DND-41 (cell line): Measurements from ENCODE around the gene RBM10.
"Not testable (repeated sequence)": the region's sequence is repeated elsewhere in the genome, so short reads cannot be mapped to it uniquely, and the experiment has no call there.

Experiments used
- ATAC-seq: fragments of 200-7000 bp; cut with Tn5 transposase; 3 replicates; pipeline ENCODE4 v1.9.1; 2021; ENCODE audit warnings: low read depth; ENCODE audit not compliant: insufficient read depth
- DNase-seq: peaks from one replicate; pipeline ENCODE4 v3.0.0-alpha.2; 2020
- H2AFZ ChIP-seq: 2 replicates; pipeline ENCODE4 v1.6.0; 2012; ENCODE audit warnings: low read depth, low read length
- H3K27ac ChIP-seq: 2 replicates; pipeline ENCODE4 v1.5.1; 2012; ENCODE audit warnings: low read length, inconsistent platforms
- H3K27me3 ChIP-seq: fragments of 200-600 bp; sonication (generic); 2 replicates; pipeline ENCODE4 v1.6.0; 2012; ENCODE audit warnings: low read length, mild to moderate bottlenecking, inconsistent platforms; ENCODE audit not compliant: insufficient read depth, poor library complexity
- H3K36me3 ChIP-seq: 2 replicates; pipeline ENCODE4 v1.5.1; 2012; ENCODE audit warnings: low read length, inconsistent platforms; ENCODE audit not compliant: insufficient read depth
- H3K4me1 ChIP-seq: 2 replicates; pipeline ENCODE4 v1.5.1; 2012; ENCODE audit warnings: mild to moderate bottlenecking, low read length; ENCODE audit not compliant: insufficient read depth
- H3K4me2 ChIP-seq: 2 replicates; pipeline ENCODE4 v1.6.0; 2012; ENCODE audit warnings: mild to moderate bottlenecking, moderate library complexity, low read length, inconsistent platforms; ENCODE audit not compliant: insufficient read depth
- H3K4me3 ChIP-seq, 2 experiments: fragments of 200-600 bp in 1 of 2; shearing (Covaris generic) in 1 of 2; 2 replicates each; pipeline ENCODE4 v1.5.1; 2012 to 2016; ENCODE audit warnings: inconsistent platforms in 2 of 2, low read length in 2 of 2, mild to moderate bottlenecking in 2 of 2, low read depth in 1 of 2, moderate library complexity in 1 of 2
- H3K79me2 ChIP-seq: 2 replicates; pipeline ENCODE4 v1.6.0; 2012; ENCODE audit warnings: low read length, inconsistent platforms; ENCODE audit not compliant: insufficient read depth
- H3K9ac ChIP-seq: 2 replicates; pipeline ENCODE4 v1.6.0; 2012; ENCODE audit warnings: low read depth, mild to moderate bottlenecking, inconsistent platforms, low read length, moderate library complexity
- H3K9me3 ChIP-seq: 2 replicates; pipeline ENCODE4 v1.5.1; 2012; ENCODE audit warnings: low read length, moderate library complexity, mild to moderate bottlenecking, inconsistent platforms; ENCODE audit not compliant: insufficient read depth, severe bottlenecking
- H4K20me1 ChIP-seq: 2 replicates; pipeline ENCODE4 v1.6.0; 2012; ENCODE audit warnings: low read length; ENCODE audit not compliant: insufficient read depth
- EZH2 ChIP-seq: IDR thresholded peaks from 3 replicates; pipeline ENCODE4 v1.6.1; 2012; ENCODE audit warnings: borderline replicate concordance, low read depth, mild to moderate bottlenecking, moderate library complexity, low read length, inconsistent platforms; ENCODE audit not compliant: severe bottlenecking
- TF ChIP-seq, protein P1 (sequence below): IDR thresholded peaks from 2 replicates; pipeline ENCODE4 v1.5.1; 2012; ENCODE audit warnings: borderline replicate concordance, low read length, moderate library complexity, mild to moderate bottlenecking; ENCODE audit not compliant: poor library complexity, severe bottlenecking; ENCODE audit errors: extremely low read depth

Gene RBM10

GRCh38 chrX:47101206-47101605, 43.8 kb upstream of the RBM10 start:
- no peak overlapping the region for H3K27ac ChIP-seq
- H3K27me3 ChIP-seq, result no peaks in the 10 kb centered on the region
- TF ChIP-seq, protein P1, sequence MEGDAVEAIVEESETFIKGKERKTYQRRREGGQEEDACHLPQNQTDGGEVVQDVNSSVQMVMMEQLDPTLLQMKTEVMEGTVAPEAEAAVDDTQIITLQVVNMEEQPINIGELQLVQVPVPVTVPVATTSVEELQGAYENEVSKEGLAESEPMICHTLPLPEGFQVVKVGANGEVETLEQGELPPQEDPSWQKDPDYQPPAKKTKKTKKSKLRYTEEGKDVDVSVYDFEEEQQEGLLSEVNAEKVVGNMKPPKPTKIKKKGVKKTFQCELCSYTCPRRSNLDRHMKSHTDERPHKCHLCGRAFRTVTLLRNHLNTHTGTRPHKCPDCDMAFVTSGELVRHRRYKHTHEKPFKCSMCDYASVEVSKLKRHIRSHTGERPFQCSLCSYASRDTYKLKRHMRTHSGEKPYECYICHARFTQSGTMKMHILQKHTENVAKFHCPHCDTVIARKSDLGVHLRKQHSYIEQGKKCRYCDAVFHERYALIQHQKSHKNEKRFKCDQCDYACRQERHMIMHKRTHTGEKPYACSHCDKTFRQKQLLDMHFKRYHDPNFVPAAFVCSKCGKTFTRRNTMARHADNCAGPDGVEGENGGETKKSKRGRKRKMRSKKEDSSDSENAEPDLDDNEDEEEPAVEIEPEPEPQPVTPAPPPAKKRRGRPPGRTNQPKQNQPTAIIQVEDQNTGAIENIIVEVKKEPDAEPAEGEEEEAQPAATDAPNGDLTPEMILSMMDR, result no peak
- no peak for TF ChIP-seq EZH2
- no peak overlapping the region for H3K4me3 ChIP-seq
- no peaks in the 10 kb centered on the region for H3K79me2 ChIP-seq
- no peaks in the 10 kb centered on the region for H4K20me1 ChIP-seq
- no peaks in the 10 kb centered on the region for H3K4me1 ChIP-seq
- DNase-seq, result no peak
- no peak overlapping the region for H3K9ac ChIP-seq
- no peaks in the 10 kb centered on the region for H3K36me3 ChIP-seq
- H3K4me2 ChIP-seq, result no peak overlapping the region
- H3K9me3 ChIP-seq, result no peaks in the 10 kb centered on the region
- H2AFZ ChIP-seq, result no peak overlapping the region
- no peak for ATAC-seq

- not testable (repeated sequence) for H3K4me3 ChIP-seq, ATAC-seq
Measured at GRCh38 chrX:47110936-47111615, 33.9 kb upstream of the RBM10 start.

GRCh38 chrX:47112316-47112954, 32.6 kb upstream of the RBM10 start:
- H3K4me2 ChIP-seq, result no peak overlapping the region
- H2AFZ ChIP-seq, result no peak overlapping the region

More at GRCh38 chrX:47110936-47111615, 33.9 kb upstream of the RBM10 start:
- not testable (repeated sequence) for H3K36me3 ChIP-seq, H3K27ac ChIP-seq, H3K27me3 ChIP-seq, H3K4me1 ChIP-seq, H3K9me3 ChIP-seq, H3K9ac ChIP-seq, H4K20me1 ChIP-seq, H2AFZ ChIP-seq, H3K79me2 ChIP-seq, H3K4me2 ChIP-seq, DNase-seq

DNA sequence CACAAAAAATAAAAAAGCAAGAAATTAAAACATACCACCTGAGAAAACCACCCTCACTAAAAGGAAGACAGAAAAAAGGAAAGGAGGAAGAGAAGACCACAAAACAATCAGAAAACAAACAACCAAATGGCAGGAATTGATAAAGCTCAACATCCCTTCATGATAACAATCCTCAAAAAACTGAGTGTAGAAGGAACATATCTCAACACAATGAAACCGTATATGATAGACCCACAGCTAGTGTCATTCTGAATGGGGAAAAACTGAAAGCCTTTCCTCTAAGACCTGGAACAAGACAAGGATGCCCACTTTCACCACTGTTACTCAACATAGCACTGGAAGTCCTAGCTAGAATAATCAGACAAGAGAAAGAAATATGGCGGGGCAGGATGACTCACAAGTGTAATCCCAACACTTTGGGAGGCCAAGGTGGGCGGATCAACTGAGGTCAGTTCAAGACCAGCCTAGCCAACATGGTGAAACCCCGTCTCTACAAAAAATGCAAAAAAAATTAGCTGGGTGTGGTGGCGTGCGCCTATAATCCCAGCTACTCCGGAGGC, 28.4 kb upstream of the RBM10 start:
- not testable (repeated sequence) for ATAC-seq, H2AFZ ChIP-seq, H3K4me2 ChIP-seq

More at GRCh38 chrX:47112316-47112954, 32.6 kb upstream of the RBM10 start:
- H3K4me1 ChIP-seq, result no peaks in the 10 kb centered on the region
- H3K27me3 ChIP-seq, result no peaks in the 10 kb centered on the region
- no peaks in the 10 kb centered on the region for H4K20me1 ChIP-seq
- no peak overlapping the region for H3K9ac ChIP-seq
- no peaks in the 10 kb centered on the region for H3K36me3 ChIP-seq
- no peak overlapping the region for H3K4me3 ChIP-seq
- no peak for ATAC-seq
- DNase-seq, result no peak
- TF ChIP-seq, protein P1, result no peak
- TF ChIP-seq EZH2, result no peak
- H3K27ac ChIP-seq, result no peak overlapping the region
- no peaks in the 10 kb centered on the region for H3K9me3 ChIP-seq
- no peaks in the 10 kb centered on the region for H3K79me2 ChIP-seq

DNA sequence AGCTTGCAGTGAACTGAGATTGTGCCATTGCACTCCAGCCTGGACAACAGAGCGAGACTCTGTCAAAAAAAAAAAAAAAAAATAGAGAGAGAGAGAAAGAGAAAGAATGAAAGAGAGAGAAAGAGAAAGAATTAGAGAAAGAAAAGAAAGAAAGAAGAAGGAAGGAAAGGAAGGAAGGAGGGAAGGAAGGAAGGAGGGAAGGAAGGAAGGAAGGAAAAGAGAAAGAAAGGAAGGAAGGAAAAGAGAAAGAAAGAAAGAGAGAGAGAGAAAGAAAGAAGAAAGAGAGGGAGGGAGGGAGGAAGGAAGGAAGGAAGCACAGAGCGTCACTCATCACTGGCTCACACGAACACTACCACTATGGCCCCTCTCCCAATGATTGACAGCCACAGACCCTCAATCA, 20.6 kb upstream of the RBM10 start:
- not testable (repeated sequence) for H2AFZ ChIP-seq, H3K27ac ChIP-seq, H4K20me1 ChIP-seq, DNase-seq, H3K27me3 ChIP-seq, H3K9ac ChIP-seq, ATAC-seq, H3K36me3 ChIP-seq, H3K9me3 ChIP-seq, H3K4me1 ChIP-seq, H3K4me3 ChIP-seq, H3K4me2 ChIP-seq, H3K79me2 ChIP-seq

More for the DNA sequence above, 28.4 kb upstream of the RBM10 start:
- not testable (repeated sequence) for DNase-seq, H3K27ac ChIP-seq, H3K27me3 ChIP-seq, H3K4me3 ChIP-seq, H4K20me1 ChIP-seq, H3K9ac ChIP-seq, H3K4me1 ChIP-seq, H3K36me3 ChIP-seq, H3K9me3 ChIP-seq, H3K79me2 ChIP-seq
